ENCODE results near the gene RPUSD3.

RPUSD3 gene

DNA sequence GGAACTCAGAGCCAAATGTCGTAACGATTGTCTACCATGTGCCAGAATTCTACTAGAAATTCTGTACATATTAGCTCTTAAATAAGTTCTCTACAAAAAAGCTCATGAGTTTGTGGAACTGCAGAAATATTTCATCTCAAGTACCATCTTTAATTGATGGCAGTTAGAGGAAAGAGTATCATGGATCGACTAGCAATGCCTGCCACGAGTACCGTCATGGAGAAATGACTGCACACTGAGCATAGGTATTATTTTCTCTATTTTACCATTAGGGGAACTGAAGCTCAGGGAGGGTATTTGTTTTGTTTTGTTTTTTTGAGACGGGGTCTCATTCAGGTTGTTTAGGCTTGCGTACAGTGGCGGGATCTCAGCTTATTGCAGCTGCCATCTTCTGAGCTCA is 2.8 kb downstream of the RPUSD3 start:
- TF ChIP-seq, protein P1, sequence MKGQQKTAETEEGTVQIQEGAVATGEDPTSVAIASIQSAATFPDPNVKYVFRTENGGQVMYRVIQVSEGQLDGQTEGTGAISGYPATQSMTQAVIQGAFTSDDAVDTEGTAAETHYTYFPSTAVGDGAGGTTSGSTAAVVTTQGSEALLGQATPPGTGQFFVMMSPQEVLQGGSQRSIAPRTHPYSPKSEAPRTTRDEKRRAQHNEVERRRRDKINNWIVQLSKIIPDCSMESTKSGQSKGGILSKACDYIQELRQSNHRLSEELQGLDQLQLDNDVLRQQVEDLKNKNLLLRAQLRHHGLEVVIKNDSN (IDR thresholded peaks at IDR 0.05): no peak
- no peak for TF ChIP-seq YY1 (IDR thresholded peaks at IDR 0.05; ENCODE audit: low read depth)
- TF ChIP-seq EP300 (IDR thresholded peaks at IDR 0.05; ENCODE audit: borderline replicate concordance): no peak
- TF ChIP-seq ZBTB7A (IDR thresholded peaks at IDR 0.05; ENCODE audit: low read depth): no peak
- no peak for TF ChIP-seq FOXM1 (IDR thresholded peaks at IDR 0.05; ENCODE audit: borderline replicate concordance, low read depth)

DNA sequence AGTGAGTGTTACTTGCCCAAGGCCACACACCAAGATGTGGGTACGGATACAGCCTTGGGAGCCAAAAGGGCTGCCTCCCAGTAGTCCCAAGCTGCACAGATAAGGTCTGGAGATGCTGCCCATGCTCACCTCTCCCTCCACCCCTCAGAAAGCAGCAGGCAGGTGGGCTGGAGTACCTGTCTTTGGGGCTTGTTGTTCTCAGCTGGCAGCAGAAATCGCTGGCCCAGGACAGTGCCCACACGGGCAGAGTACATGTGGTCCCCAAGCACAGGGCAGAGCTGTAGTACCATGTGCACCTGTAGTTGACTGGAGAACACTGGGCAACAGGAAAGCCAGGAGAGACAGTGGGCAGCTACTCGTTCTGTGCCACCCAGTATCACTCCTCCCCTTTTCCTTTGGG is 5.0 kb downstream of the RPUSD3 start:
- TF ChIP-seq TAF1 (IDR thresholded peaks at IDR 0.05; ENCODE audit: low read depth) (no peak), FOXM1 (IDR thresholded peaks at IDR 0.05; ENCODE audit: borderline replicate concordance, low read depth) (no peak), RAD21 (IDR thresholded peaks at IDR 0.05; ENCODE audit: low read depth) (no peak), TCF12 (IDR thresholded peaks at IDR 0.05; ENCODE audit: low read depth) (no peak), ZBTB7A (IDR thresholded peaks at IDR 0.05; ENCODE audit: low read depth) (no peak), NFIC (IDR thresholded peaks at IDR 0.05) (no peak), EGR1 (IDR thresholded peaks at IDR 0.05) (no peak), MAX (IDR thresholded peaks at IDR 0.05) (no peak), EP300 (IDR thresholded peaks at IDR 0.05; ENCODE audit: borderline replicate concordance) (no peak), CREB1 (IDR thresholded peaks at IDR 0.05; ENCODE audit: low read depth) (no peak)
- TF ChIP-seq, protein P1 (IDR thresholded peaks at IDR 0.05): no peak

DNA sequence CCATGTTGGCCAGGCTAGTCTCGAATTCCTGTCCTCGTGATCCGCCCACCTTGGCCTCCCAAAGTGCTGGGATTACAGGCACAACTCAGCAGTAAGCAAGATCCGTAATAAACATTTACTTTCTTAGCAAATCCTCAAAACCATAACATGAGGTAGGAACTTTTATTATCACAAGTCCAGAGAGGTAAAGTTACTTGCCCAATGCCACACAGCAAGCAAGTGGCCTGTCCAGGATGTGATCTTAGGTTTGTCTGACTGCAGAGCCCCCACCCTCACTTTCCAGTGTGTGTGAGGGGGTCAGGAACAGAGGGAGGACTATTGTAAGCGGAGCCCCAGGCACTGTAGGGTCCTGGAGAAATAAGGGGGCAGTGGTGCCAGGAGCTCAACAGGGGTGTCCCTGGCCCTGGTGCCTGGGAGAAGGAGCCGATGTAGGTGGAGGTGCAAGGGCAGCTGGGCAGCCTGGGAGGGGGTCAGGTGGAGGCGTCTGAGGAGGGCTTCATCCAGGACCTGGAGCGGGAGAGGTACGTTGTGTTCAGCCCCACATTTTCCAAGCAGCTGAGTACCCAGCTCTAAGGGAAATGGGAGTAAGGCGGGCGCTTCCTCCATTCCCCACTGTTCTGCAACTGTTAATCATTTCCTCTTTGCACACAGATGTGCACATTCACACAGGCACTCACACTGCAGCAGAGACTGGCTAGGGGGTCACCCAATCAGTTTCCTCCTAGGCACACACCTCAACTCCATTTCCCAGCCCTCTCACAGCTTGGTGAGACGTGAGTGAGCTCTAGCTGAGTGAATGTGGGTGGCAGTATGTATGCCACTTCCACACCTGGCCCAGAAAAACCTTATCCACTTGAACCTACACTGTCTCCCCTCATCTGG is 5.9 kb downstream of the RPUSD3 start:
- no peak for TF ChIP-seq REST (IDR thresholded peaks at IDR 0.05; ENCODE audit: low read depth)
- TF ChIP-seq EP300 (IDR thresholded peaks at IDR 0.05; ENCODE audit: borderline replicate concordance): no peak
- no peak for TF ChIP-seq EGR1 (IDR thresholded peaks at IDR 0.05)
- no peak for TF ChIP-seq CREB1 (IDR thresholded peaks at IDR 0.05; ENCODE audit: low read depth)
- TF ChIP-seq RAD21 (IDR thresholded peaks at IDR 0.05; ENCODE audit: low read depth): no peak
- TF ChIP-seq MAX (IDR thresholded peaks at IDR 0.05): no peak
- no peak for TF ChIP-seq FOXM1 (IDR thresholded peaks at IDR 0.05; ENCODE audit: borderline replicate concordance, low read depth)

GRCh38 chr3:9834520-9835380 is 9.1 kb downstream of the RPUSD3 start:
- TF ChIP-seq TEAD4 (IDR thresholded peaks at IDR 0.05) (no peak), FOXM1 (IDR thresholded peaks at IDR 0.05; ENCODE audit: borderline replicate concordance, low read depth) (no peak), CREB1 (IDR thresholded peaks at IDR 0.05; ENCODE audit: low read depth) (no peak), RAD21 (IDR thresholded peaks at IDR 0.05; ENCODE audit: low read depth) (no peak), MAX (IDR thresholded peaks at IDR 0.05) (no peak), EGR1 (IDR thresholded peaks at IDR 0.05) (no peak), NFIC (IDR thresholded peaks at IDR 0.05) (no peak), REST (IDR thresholded peaks at IDR 0.05; ENCODE audit: low read depth) (no peak), EP300 (IDR thresholded peaks at IDR 0.05; ENCODE audit: borderline replicate concordance) (no peak), TCF12 (IDR thresholded peaks at IDR 0.05; ENCODE audit: low read depth) (no peak), CEBPB (IDR thresholded peaks at IDR 0.05) (no peak), TAF1 (IDR thresholded peaks at IDR 0.05; ENCODE audit: low read depth) (no peak), ZBTB7A (IDR thresholded peaks at IDR 0.05; ENCODE audit: low read depth) (no peak), YY1 (IDR thresholded peaks at IDR 0.05; ENCODE audit: low read depth) (no peak)
- TF ChIP-seq, protein P1 (IDR thresholded peaks at IDR 0.05): no peak
